ENCODE results near the gene CCR2.

GRCh38 chr3:46353647-46354410 lies at the start of gene CCR2:
- TF ChIP-seq EZH2 (IDR thresholded peaks at IDR 0.05; ENCODE audit: low read depth, unreplicated experiment): no peak
- no peak for TF ChIP-seq CTCF (conservative IDR thresholded peaks at IDR 0.05; ENCODE audit: low read depth in 2 of 2)
- no peak for TF ChIP-seq REST (IDR thresholded peaks at IDR 0.05; ENCODE audit: unreplicated experiment)
- no peak for TF ChIP-seq JUNB (IDR thresholded peaks at IDR 0.05; ENCODE audit: unreplicated experiment)
- no peak for TF ChIP-seq POLR2AphosphoS5 (IDR thresholded peaks at IDR 0.05; ENCODE audit: low read depth)
- TF ChIP-seq CREB1 (CRISPR knock-in tag; IDR thresholded peaks at IDR 0.05; ENCODE audit: low read depth): no peak

All from GM23338 (cell line).